Parathyroid adenoma (tissue), 2 donors: ENCODE measurements around the gene BCAR1.
A peak's percentile ranks its signal among the peaks of the same experiment; 100 is the strongest.
"Not testable (repeated sequence)": the region's sequence is repeated elsewhere in the genome, so short reads cannot be mapped to it uniquely, and the experiment has no call there.

ENCODE experiments used
- H2AFZ ChIP-seq: fragments of 300-600 bp; sonication (generic); one replicate; pipeline ENCODE4 v1.7.0; 2017; ENCODE audit warnings: antibody characterized with exemption, mild to moderate bottlenecking
- H3K27ac ChIP-seq: fragments of 300-600 bp; sonication (generic); one replicate; pipeline ENCODE4 v1.7.0; 2017
- H3K27me3 ChIP-seq: fragments of 300-600 bp; sonication (generic); one replicate; pipeline ENCODE4 v1.7.0; 2017; ENCODE audit warnings: low read length; ENCODE audit not compliant: control insufficient read depth, insufficient read depth
- H3K36me3 ChIP-seq: fragments of 300-600 bp; sonication (generic); one replicate; pipeline ENCODE4 v1.7.0; 2017; ENCODE audit warnings: low read length; ENCODE audit not compliant: control insufficient read depth, insufficient read depth
- H3K4me1 ChIP-seq: fragments of 300-600 bp; sonication (generic); one replicate; pipeline ENCODE4 v1.7.0; 2017; ENCODE audit warnings: control low read depth
- H3K4me2 ChIP-seq: fragments of 300-600 bp; sonication (generic); one replicate; pipeline ENCODE4 v1.7.0; 2017; ENCODE audit warnings: low read length
- H3K4me3 ChIP-seq: fragments of 300-600 bp; sonication (generic); one replicate; pipeline ENCODE4 v1.7.0; 2017; ENCODE audit warnings: low read depth, low read length
- H3K79me2 ChIP-seq: fragments of 300-600 bp; sonication (generic); one replicate; pipeline ENCODE4 v1.7.0; 2017; ENCODE audit warnings: control low read depth
- H3K9ac ChIP-seq: fragments of 300-600 bp; sonication (generic); one replicate; pipeline ENCODE4 v1.7.0; 2017; ENCODE audit warnings: mild to moderate bottlenecking
- H3K9me3 ChIP-seq: fragments of 300-600 bp; sonication (generic); one replicate; pipeline ENCODE4 v1.7.0; 2017; ENCODE audit warnings: low read length; ENCODE audit not compliant: control insufficient read depth
- TF ChIP-seq, protein P1 (sequence below): fragments of 300-600 bp; sonication (generic); IDR thresholded peaks from one replicate; pipeline ENCODE4 v1.7.0; 2017; ENCODE audit warnings: antibody characterized with exemption, mild to moderate bottlenecking
- donor health status: primary hyperparathyroidism.

Gene BCAR1

DNA sequence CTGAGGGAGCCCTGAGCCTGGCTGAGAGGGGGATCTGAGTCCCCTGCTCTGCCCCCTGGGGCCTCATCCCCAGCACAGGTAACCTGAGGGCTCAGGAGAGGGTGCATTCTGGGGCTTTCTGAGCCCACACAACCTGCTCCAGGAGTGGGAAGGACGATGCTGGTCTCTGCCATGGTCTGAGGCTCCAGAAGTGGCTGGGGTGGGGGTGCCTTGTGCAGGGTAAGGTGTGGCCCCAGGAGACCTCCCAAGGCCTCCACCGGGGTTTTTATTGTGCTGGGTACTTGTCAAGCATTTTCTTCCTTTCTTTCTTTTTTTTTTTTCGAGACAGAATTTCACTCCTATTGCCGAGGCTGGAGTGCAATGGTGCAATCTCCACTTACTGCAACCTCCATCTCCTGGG is 32.3 kb downstream of the BCAR1 start:
- H3K9ac ChIP-seq, result no peak overlapping the region
- no peak overlapping the region for H3K4me2 ChIP-seq
- TF ChIP-seq, protein P1, sequence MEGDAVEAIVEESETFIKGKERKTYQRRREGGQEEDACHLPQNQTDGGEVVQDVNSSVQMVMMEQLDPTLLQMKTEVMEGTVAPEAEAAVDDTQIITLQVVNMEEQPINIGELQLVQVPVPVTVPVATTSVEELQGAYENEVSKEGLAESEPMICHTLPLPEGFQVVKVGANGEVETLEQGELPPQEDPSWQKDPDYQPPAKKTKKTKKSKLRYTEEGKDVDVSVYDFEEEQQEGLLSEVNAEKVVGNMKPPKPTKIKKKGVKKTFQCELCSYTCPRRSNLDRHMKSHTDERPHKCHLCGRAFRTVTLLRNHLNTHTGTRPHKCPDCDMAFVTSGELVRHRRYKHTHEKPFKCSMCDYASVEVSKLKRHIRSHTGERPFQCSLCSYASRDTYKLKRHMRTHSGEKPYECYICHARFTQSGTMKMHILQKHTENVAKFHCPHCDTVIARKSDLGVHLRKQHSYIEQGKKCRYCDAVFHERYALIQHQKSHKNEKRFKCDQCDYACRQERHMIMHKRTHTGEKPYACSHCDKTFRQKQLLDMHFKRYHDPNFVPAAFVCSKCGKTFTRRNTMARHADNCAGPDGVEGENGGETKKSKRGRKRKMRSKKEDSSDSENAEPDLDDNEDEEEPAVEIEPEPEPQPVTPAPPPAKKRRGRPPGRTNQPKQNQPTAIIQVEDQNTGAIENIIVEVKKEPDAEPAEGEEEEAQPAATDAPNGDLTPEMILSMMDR, result no peak
- no peak overlapping the region for H2AFZ ChIP-seq
- H3K79me2 ChIP-seq, result no peaks in the 10 kb centered on the region
- H3K4me1 ChIP-seq, result no peaks in the 10 kb centered on the region
- H3K36me3 ChIP-seq, result no peaks in the 10 kb centered on the region
- H3K27me3 ChIP-seq, result no peaks in the 10 kb centered on the region
- H3K27ac ChIP-seq, result no peak overlapping the region
- no peak overlapping the region for H3K4me3 ChIP-seq
- H3K9me3 ChIP-seq, result no peaks in the 10 kb centered on the region

GRCh38 chr16:75218256-75219076 is 33.0 kb downstream of the BCAR1 start, which contains the start of gene CTRB1:
Gene CTRB1 (plus strand): TSS chr16:75218988. CDS start chr16:75219008, 20 bp downstream.
- no peaks in the 10 kb centered on the region for H3K27me3 ChIP-seq
- H3K79me2 ChIP-seq, result no peaks in the 10 kb centered on the region
- H3K9me3 ChIP-seq, result no peaks in the 10 kb centered on the region
- no peak within 1 kb of the TSS for H3K27ac ChIP-seq
- no peak within 1 kb of the TSS for H3K4me3 ChIP-seq
- no peaks in the 10 kb centered on the region for H3K36me3 ChIP-seq
- H2AFZ ChIP-seq, result peak within 1 kb of the TSS; percentile 5
- no peak within 1 kb of the TSS for H3K4me2 ChIP-seq
- TF ChIP-seq, protein P1, result no peak
- no peak within 1 kb of the TSS for H3K9ac ChIP-seq
- no peaks in the 10 kb centered on the region for H3K4me1 ChIP-seq

DNA sequence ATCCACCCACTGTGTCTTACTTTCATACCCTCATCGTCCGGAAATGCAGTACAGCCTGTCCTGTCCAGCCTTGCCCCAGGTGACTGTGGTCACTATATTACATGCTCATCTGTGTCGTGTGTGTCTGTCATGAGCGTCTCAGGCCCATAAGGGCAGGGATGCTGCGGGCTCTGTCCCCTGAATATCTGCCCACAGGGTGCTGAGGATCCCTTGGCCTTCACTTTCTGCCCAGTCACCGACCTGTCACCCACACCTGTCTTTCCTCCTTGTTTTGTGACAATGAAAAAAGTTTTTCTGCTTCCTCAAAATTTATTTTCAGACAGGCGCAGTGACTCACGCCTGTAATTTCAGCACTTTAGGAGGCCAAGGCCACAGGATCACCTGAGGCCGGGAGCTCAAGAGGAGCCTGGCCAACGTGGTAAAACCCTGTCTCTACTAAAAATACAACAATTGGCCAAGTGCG is 34.0 kb downstream of the BCAR1 start:
- H3K4me2 ChIP-seq, result no peak overlapping the region
- TF ChIP-seq, protein P1, result no peak
- no peaks in the 10 kb centered on the region for H3K36me3 ChIP-seq
- no peaks in the 10 kb centered on the region for H3K9me3 ChIP-seq
- H2AFZ ChIP-seq, result no peak overlapping the region
- H3K27ac ChIP-seq, result no peak overlapping the region
- H3K4me3 ChIP-seq, result no peak overlapping the region
- H3K4me1 ChIP-seq, result no peaks in the 10 kb centered on the region
- no peaks in the 10 kb centered on the region for H3K27me3 ChIP-seq
- H3K9ac ChIP-seq, result no peak overlapping the region
- no peaks in the 10 kb centered on the region for H3K79me2 ChIP-seq

DNA sequence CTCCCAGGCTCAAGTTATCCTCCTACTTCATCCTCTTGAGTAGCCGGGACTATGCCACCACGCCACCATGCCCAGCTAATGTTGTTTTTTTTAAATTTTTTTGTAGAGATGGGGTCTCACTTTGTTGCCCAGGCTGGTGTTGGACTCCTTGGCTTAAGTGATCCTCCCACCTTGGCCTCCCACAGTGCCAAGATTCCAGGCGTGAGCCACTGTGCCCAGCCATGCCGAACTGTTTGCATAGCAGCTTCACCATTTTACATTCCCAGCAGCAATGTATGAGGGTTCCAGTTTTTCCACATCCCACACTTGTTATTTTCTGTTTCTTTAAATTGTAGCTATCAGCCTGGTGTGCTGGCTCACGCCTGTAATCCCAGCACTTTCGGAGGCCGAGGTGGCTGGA is 34.8 kb downstream of the BCAR1 start:
- H3K4me2 ChIP-seq, result no peak overlapping the region
- H3K9me3 ChIP-seq, result no peaks in the 10 kb centered on the region
- H3K4me3 ChIP-seq, result no peak overlapping the region
- no peaks in the 10 kb centered on the region for H3K4me1 ChIP-seq
- no peaks in the 10 kb centered on the region for H3K36me3 ChIP-seq
- no peak overlapping the region for H2AFZ ChIP-seq
- no peak overlapping the region for H3K27ac ChIP-seq
- no peak overlapping the region for H3K9ac ChIP-seq
- no peaks in the 10 kb centered on the region for H3K79me2 ChIP-seq
- no peaks in the 10 kb centered on the region for H3K27me3 ChIP-seq
- TF ChIP-seq, protein P1, result no peak

DNA sequence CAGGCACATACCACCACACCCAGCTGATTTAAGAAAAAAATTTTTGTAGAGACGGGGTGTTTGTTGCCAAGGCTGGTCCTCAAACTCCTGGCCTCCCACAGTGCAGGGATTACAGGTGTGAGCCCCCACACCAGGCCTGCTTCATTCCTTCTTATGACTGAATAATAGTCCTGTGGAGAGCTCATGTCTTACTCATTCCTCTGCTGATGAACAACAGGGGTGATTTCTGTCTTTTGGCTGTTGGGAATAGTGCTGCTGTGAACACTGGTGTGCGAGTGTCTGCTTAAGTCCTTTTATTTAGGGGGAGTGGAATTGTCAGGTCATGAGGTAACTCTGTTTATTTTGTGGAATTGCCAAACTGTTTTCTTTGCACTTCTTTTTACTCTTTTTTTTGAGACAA is 35.3 kb downstream of the BCAR1 start:
- H2AFZ ChIP-seq, result no peak overlapping the region
- H3K4me1 ChIP-seq, result no peaks in the 10 kb centered on the region
- H3K4me2 ChIP-seq, result no peak overlapping the region
- no peak overlapping the region for H3K4me3 ChIP-seq
- TF ChIP-seq, protein P1, result no peak
- no peak overlapping the region for H3K27ac ChIP-seq
- H3K9ac ChIP-seq, result no peak overlapping the region
- H3K9me3 ChIP-seq, result no peaks in the 10 kb centered on the region
- no peaks in the 10 kb centered on the region for H3K27me3 ChIP-seq
- H3K79me2 ChIP-seq, result no peaks in the 10 kb centered on the region
- no peaks in the 10 kb centered on the region for H3K36me3 ChIP-seq

DNA sequence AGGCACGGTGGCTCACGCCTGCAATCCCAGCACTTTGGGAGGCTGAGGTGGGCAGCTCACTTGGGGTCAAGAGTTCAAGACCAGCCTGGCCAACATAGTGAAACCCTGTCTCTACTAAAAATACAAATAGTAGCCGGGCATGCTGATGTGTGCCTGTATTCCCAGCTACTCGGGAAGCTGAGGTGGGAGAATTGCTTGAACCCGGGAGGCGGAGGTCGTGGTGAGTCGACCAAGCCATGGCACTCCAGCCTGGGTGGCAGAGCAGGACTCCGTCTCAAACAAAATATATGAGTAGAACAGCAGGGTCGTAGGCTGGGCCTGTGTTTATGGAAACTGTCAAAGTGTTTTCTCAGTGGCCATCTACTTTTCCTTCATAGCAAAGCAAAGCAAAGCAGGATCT is 40.1 kb downstream of the BCAR1 start:
- not testable (repeated sequence) for H3K4me2 ChIP-seq, H3K27ac ChIP-seq, H3K9me3 ChIP-seq, H3K4me3 ChIP-seq, H3K36me3 ChIP-seq, H2AFZ ChIP-seq, H3K9ac ChIP-seq, H3K4me1 ChIP-seq, H3K79me2 ChIP-seq, H3K27me3 ChIP-seq
